PC-3 (cell line): Measurements from ENCODE around the gene UBXN2A. TPM values are rescaled to one million over a fixed set of nuclear protein-coding genes. Genes with fewer than 3 reads are reported as not detected.

Source experiments
- ATAC-seq: fragments of 200-7000 bp; cut with Tn5 transposase; 2 replicates; pipeline ENCODE4 v1.9.1; 2020; ENCODE audit warnings: mild to moderate bottlenecking, moderate library complexity
- BruUV-seq: library from RNA; stranded (reverse); fragments of 400-500 nt; replicated peaks from 2 replicates; lab custom pipeline; 2021; lab: Mats Ljungman, UMichigan
- CTCF ChIA-PET: fragments of 300-600 bp; sonication (Branson Sonifier 250); formaldehyde crosslinking; loops from one replicate; lab custom pipeline; 2022; ENCODE audit warnings: antibody characterized with exemption; lab: Charles Lee
- POLR2A ChIA-PET: fragments of 300-600 bp; sonication (Branson Sonifier 250); formaldehyde crosslinking; loops from one replicate; lab custom pipeline; 2022; ENCODE audit warnings: antibody characterized with exemption; ENCODE audit not compliant: unreplicated experiment; lab: Charles Lee
- DNase-seq: peaks from one replicate; pipeline ENCODE4 v3.0.0-alpha.2; 2015
- H2AFZ ChIP-seq: fragments of 300-600 bp; sonication (generic); 2 replicates; pipeline ENCODE4 v1.6.0; 2016; ENCODE audit warnings: antibody characterized with exemption, low read length
- H3F3A ChIP-seq: fragments of 300-600 bp; sonication (generic); one replicate; pipeline ENCODE4 v1.6.0; 2017; ENCODE audit warnings: antibody characterized with exemption, low read length, control low read depth, mild to moderate bottlenecking; ENCODE audit not compliant: unreplicated experiment
- H3K27ac ChIP-seq: fragments of 300-600 bp; sonication (generic); 2 replicates; pipeline ENCODE4 v1.5.1; 2016; ENCODE audit warnings: mild to moderate bottlenecking, low read length
- H3K27me3 ChIP-seq: fragments of 300-600 bp; sonication (generic); 2 replicates; pipeline ENCODE4 v1.6.1; 2016; ENCODE audit warnings: low read length, mixed read lengths
- H3K36me3 ChIP-seq: fragments of 300-600 bp; sonication (generic); 2 replicates; pipeline ENCODE4 v1.6.1; 2016; ENCODE audit warnings: low read depth, mixed run types, low read length, mixed read lengths
- H3K4me1 ChIP-seq: fragments of 300-600 bp; sonication (generic); 2 replicates; pipeline ENCODE4 v1.5.1; 2016; ENCODE audit warnings: low read length; ENCODE audit not compliant: insufficient read depth
- H3K4me2 ChIP-seq: fragments of 300-600 bp; sonication (generic); 2 replicates; pipeline ENCODE4 v1.6.0; 2016; ENCODE audit warnings: low read length
- H3K4me3 ChIP-seq: fragments of 300-600 bp; sonication (generic); 2 replicates; pipeline ENCODE4 v1.5.1; 2016; ENCODE audit warnings: mild to moderate bottlenecking, low read length, mixed read lengths
- H3K79me2 ChIP-seq: fragments of 300-600 bp; sonication (generic); 2 replicates; pipeline ENCODE4 v1.6.1; 2017; ENCODE audit warnings: low read length, mixed read lengths
- H3K9ac ChIP-seq: fragments of 300-600 bp; sonication (generic); 2 replicates; pipeline ENCODE4 v1.6.0; 2016; ENCODE audit warnings: mild to moderate bottlenecking, low read length
- H3K9me2 ChIP-seq: fragments of 300-600 bp; sonication (generic); replicated peaks from 2 replicates; pipeline ENCODE4 v1.6.1; 2016; ENCODE audit warnings: mixed run types, low read length, mixed read lengths
- H3K9me3 ChIP-seq: fragments of 300-600 bp; sonication (generic); 2 replicates; pipeline ENCODE4 v1.6.1; 2016; ENCODE audit warnings: low read length, mixed read lengths
- H4K20me1 ChIP-seq: fragments of 300-600 bp; sonication (generic); 2 replicates; pipeline ENCODE4 v1.6.1; 2016; ENCODE audit warnings: low read length, mixed read lengths
- CTCF ChIP-seq: fragments of 300-600 bp; sonication (generic); conservative IDR thresholded peaks from 2 replicates; pipeline ENCODE4 v1.5.1; 2017; ENCODE audit warnings: antibody characterized with exemption, low read depth, mild to moderate bottlenecking, low read length
- EZH2 ChIP-seq: fragments of 300-600 bp; sonication (generic); IDR thresholded peaks from one replicate; pipeline ENCODE4 v1.6.1; 2017; ENCODE audit warnings: antibody characterized with exemption, mild to moderate bottlenecking, low read length; ENCODE audit not compliant: unreplicated experiment
- EZH2phosphoT487 ChIP-seq: fragments of 300-600 bp; sonication (generic); IDR thresholded peaks from 2 replicates; pipeline ENCODE4 v1.6.1; 2018; ENCODE audit warnings: mild to moderate bottlenecking, antibody characterized with exemption, low read length, borderline replicate concordance
- intact Hi-C: fragments of 100-400 bp; cut with micrococcal nuclease; formaldehyde crosslinking; loops from 2 replicates; pipeline ENCODE4 v1.9.0; 2023
- total RNA-seq: library from RNA; depleted of rRNA; stranded (reverse); fragments of >200 nt; gene quantifications from 2 replicates; pipeline ENCODE4 v1.2.3, GENCODE V29; 2014

Gene UBXN2A
- total RNA-seq, 1 experiment from 2014 or later = 15.4 TPM

GRCh38 chr2:23976883-23977282 lies 36.6 kb downstream of the UBXN2A start:
- Histone ChIP-seq H3K27me3 (no peaks in the 10 kb centered on the region), H3K27ac (no peak overlapping the region), H3F3A (no peaks in the 10 kb centered on the region), H3K4me3 (no peak overlapping the region), H3K9me3 (no peaks in the 10 kb centered on the region), H3K79me2 (no peaks in the 10 kb centered on the region), H3K9me2 (no peaks in the 10 kb centered on the region), H3K4me1 (no peaks in the 10 kb centered on the region), H3K4me2 (no peak overlapping the region), H4K20me1 (no peaks in the 10 kb centered on the region), H3K36me3 (peaks cover 2% of the 10 kb centered on the region; the same call in 1 of the 2 replicates), H2AFZ (no peak overlapping the region), H3K9ac (no peak overlapping the region)
- ATAC-seq (no peak), DNase-seq (no peak)
- no peak for TF ChIP-seq EZH2
- no peak for TF ChIP-seq EZH2phosphoT487
- TF ChIP-seq CTCF = no peak
- CTCF ChIA-PET = no interaction called here
- intact Hi-C loops = no loop called here
- no TSS peak for BruUV-seq
- POLR2A ChIA-PET = no interaction called here

GRCh38 chr2:23988371-23988770 lies 48.1 kb downstream of the UBXN2A start:
- CTCF ChIA-PET = no interaction called here
- Histone ChIP-seq H3F3A (no peaks in the 10 kb centered on the region), H3K4me2 (no peak overlapping the region), H3K79me2 (no peaks in the 10 kb centered on the region), H3K9me2 (no peaks in the 10 kb centered on the region), H3K9ac (no peak overlapping the region), H3K9me3 (no peaks in the 10 kb centered on the region), H4K20me1 (no peaks in the 10 kb centered on the region), H3K36me3 (no peaks in the 10 kb centered on the region), H3K4me1 (no peaks in the 10 kb centered on the region), H3K4me3 (no peak overlapping the region), H3K27ac (no peak overlapping the region), H3K27me3 (no peaks in the 10 kb centered on the region), H2AFZ (no peak overlapping the region)
- POLR2A ChIA-PET = no interaction called here
- ATAC-seq (peak; percentile 88), DNase-seq (peak; percentile 62)
- intact Hi-C loops = loop anchor here (1.0 kb wide), 3 partner anchors 59 to 96 kb away; partner anchors contain the start of genes TP53I3 and WDCP
- peak; percentile 80 for TF ChIP-seq CTCF
- no peak for TF ChIP-seq EZH2phosphoT487
- no TSS peak for BruUV-seq

- H3K4me2 ChIP-seq = no peak overlapping the region
- BruUV-seq = no TSS peak
These were observed 52.7 kb downstream of the UBXN2A start for GRCh38 chr2:23992931-23993330.

More at GRCh38 chr2:23992931-23993330, 52.7 kb downstream of the UBXN2A start:
- ChIA-PET CTCF (no interaction called here), POLR2A (no interaction called here)
- no peak overlapping the region for H2AFZ ChIP-seq
- no peak for DNase-seq
- intact Hi-C loops = no loop called here
- H3F3A ChIP-seq = no peaks in the 10 kb centered on the region
- no peak for TF ChIP-seq CTCF
- TF ChIP-seq EZH2 = no peak
- TF ChIP-seq EZH2phosphoT487 = no peak
- no peak overlapping the region for H3K9ac ChIP-seq
- H3K9me3 ChIP-seq = no peaks in the 10 kb centered on the region
- H3K4me3 ChIP-seq = no peak overlapping the region
- H3K27me3 ChIP-seq = no peaks in the 10 kb centered on the region
- H4K20me1 ChIP-seq = no peaks in the 10 kb centered on the region
- H3K4me1 ChIP-seq = no peaks in the 10 kb centered on the region
- no peaks in the 10 kb centered on the region for H3K9me2 ChIP-seq
- no peak for ATAC-seq
- H3K79me2 ChIP-seq = no peaks in the 10 kb centered on the region
- no peaks in the 10 kb centered on the region for H3K36me3 ChIP-seq
- no peak overlapping the region for H3K27ac ChIP-seq
